D721Med (cell line): ENCODE measurements around the gene DHX30.
"Not testable (repeated sequence)": the region's sequence is repeated elsewhere in the genome, so short reads cannot be mapped to it uniquely, and the experiment has no call there.

ENCODE experiments used
- DNase-seq: peaks from one replicate; pipeline ENCODE4 v3.0.0; 2011; ENCODE audit warnings: low spot score; ENCODE audit not compliant: insufficient read length
- FAIRE-seq: peaks from 2 replicates; lab custom pipeline; 2011; peaks lifted over from hg19 to GRCh38; lab: Jason Lieb, UNC
- TF ChIP-seq, protein P1 (sequence below): IDR thresholded peaks from 2 replicates; pipeline ENCODE4 v1.5.1; 2012; ENCODE audit warnings: mild to moderate bottlenecking, control low read depth; ENCODE audit not compliant: insufficient read depth; ENCODE audit errors: missing control alignments

Gene DHX30, protein sequence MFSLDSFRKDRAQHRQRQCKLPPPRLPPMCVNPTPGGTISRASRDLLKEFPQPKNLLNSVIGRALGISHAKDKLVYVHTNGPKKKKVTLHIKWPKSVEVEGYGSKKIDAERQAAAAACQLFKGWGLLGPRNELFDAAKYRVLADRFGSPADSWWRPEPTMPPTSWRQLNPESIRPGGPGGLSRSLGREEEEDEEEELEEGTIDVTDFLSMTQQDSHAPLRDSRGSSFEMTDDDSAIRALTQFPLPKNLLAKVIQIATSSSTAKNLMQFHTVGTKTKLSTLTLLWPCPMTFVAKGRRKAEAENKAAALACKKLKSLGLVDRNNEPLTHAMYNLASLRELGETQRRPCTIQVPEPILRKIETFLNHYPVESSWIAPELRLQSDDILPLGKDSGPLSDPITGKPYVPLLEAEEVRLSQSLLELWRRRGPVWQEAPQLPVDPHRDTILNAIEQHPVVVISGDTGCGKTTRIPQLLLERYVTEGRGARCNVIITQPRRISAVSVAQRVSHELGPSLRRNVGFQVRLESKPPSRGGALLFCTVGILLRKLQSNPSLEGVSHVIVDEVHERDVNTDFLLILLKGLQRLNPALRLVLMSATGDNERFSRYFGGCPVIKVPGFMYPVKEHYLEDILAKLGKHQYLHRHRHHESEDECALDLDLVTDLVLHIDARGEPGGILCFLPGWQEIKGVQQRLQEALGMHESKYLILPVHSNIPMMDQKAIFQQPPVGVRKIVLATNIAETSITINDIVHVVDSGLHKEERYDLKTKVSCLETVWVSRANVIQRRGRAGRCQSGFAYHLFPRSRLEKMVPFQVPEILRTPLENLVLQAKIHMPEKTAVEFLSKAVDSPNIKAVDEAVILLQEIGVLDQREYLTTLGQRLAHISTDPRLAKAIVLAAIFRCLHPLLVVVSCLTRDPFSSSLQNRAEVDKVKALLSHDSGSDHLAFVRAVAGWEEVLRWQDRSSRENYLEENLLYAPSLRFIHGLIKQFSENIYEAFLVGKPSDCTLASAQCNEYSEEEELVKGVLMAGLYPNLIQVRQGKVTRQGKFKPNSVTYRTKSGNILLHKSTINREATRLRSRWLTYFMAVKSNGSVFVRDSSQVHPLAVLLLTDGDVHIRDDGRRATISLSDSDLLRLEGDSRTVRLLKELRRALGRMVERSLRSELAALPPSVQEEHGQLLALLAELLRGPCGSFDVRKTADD

GRCh38 chr3:47802734-47803479, at the start of gene DHX30:
TSS of gene DHX30 (plus strand) at chr3:47803138. CDS start at chr3:47810684, 7,546 bp downstream.
- TF ChIP-seq, protein P1, sequence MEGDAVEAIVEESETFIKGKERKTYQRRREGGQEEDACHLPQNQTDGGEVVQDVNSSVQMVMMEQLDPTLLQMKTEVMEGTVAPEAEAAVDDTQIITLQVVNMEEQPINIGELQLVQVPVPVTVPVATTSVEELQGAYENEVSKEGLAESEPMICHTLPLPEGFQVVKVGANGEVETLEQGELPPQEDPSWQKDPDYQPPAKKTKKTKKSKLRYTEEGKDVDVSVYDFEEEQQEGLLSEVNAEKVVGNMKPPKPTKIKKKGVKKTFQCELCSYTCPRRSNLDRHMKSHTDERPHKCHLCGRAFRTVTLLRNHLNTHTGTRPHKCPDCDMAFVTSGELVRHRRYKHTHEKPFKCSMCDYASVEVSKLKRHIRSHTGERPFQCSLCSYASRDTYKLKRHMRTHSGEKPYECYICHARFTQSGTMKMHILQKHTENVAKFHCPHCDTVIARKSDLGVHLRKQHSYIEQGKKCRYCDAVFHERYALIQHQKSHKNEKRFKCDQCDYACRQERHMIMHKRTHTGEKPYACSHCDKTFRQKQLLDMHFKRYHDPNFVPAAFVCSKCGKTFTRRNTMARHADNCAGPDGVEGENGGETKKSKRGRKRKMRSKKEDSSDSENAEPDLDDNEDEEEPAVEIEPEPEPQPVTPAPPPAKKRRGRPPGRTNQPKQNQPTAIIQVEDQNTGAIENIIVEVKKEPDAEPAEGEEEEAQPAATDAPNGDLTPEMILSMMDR = no peak
- FAIRE-seq (no peak), DNase-seq (peak; percentile 75)

- FAIRE-seq (no peak), DNase-seq (no peak)
- TF ChIP-seq, protein P1 = no peak
These were observed 44.5 kb upstream of the DHX30 start for GRCh38 chr3:47758261-47759025.

GRCh38 chr3:47760207-47760606, 42.7 kb upstream of the DHX30 start:
- DNase-seq = not testable (repeated sequence)

DNA sequence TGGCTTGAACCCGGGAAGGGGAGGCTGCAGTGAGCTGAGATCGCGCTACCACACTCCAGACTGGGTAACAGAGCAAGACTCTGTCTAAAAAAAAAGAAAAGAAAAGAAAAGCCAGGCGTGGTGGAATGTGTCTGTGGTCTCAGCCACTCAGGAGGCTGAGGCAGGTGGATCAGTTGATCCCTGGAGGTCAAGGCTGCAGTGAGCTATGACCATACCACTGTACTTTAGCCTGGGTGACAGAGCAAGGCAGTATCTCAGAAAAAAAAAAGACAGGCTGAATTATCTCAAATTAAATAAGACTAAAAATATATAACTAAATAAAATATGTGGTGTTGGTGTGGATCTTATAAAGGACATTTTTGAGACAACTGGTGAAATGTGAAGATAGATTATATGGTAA, 41.9 kb upstream of the DHX30 start:
- no peak for FAIRE-seq
- no peak for DNase-seq
- TF ChIP-seq, protein P1 = no peak

More at GRCh38 chr3:47760207-47760606, 42.7 kb upstream of the DHX30 start:
- FAIRE-seq = not testable (repeated sequence)

GRCh38 chr3:47762233-47762632, 40.7 kb upstream of the DHX30 start:
- DNase-seq (no peak), FAIRE-seq (no peak)
- TF ChIP-seq, protein P1 = no peak

- FAIRE-seq (no peak), DNase-seq (no peak)
- TF ChIP-seq, protein P1 = no peak
These were observed 36.8 kb upstream of the DHX30 start for GRCh38 chr3:47766186-47766585.
